ENCODE data around the gene MGRN1. TPM values are rescaled to one million over a fixed set of nuclear protein-coding genes. Genes with fewer than 3 reads are reported as not detected.

The MGRN1 gene
- total and polyA plus RNA-seq, 3 experiments from 2014 or later = 6.4 to 69.7 (median 67.3) TPM

- Histone ChIP-seq H3K27ac (ENCODE audit: low read depth, low read length) (no peak overlapping the region), H3K27me3 (ENCODE audit: insufficient read depth, low read length, poor library complexity, severe bottlenecking) (no peaks in the 10 kb centered on the region), H3K4me1 (ENCODE audit: insufficient read depth, low read length) (peaks cover 32% of the 10 kb centered on the region), H3K9me3 (ENCODE audit: low read length) (no peaks in the 10 kb centered on the region), H3K4me3 (ENCODE audit: low read length) (no peak overlapping the region), H3K36me3 (ENCODE audit: insufficient read depth, low read length) (peaks cover 25% of the 10 kb centered on the region)
- DNase-seq = peak in 1 of 5 donors; percentile 40
- CTCF ChIA-PET = interaction anchor here (1.0 to 2.2 kb wide), 3 partner anchors 10 to 72 kb away, joined by 3 to 5 read pairs (median 4); partner anchors contain the start of gene MGRN1
- Mint-ChIP-seq H3K9me3 (no peaks in the 10 kb centered on the region), H3K27ac (peak overlapping the region in 5 of 8 donors; percentile 4 to 80 (median 23)), H3K4me3 (peak overlapping the region in 3 of 7 donors; percentile 53 to 81 (median 69)), H3K27me3 (peaks cover 0 to 4% of the 10 kb centered on the region in 2 donors), H3K36me3 (peaks cover 0 to 58% (median 6%) of the 10 kb centered on the region in 3 donors), H3K4me1 (peaks cover 12 to 39% (median 13%) of the 10 kb centered on the region in 3 donors)
- POLR2A ChIA-PET = interaction anchor here (1.5 kb wide), 1 partner anchor 38 kb away, joined by 4 read pairs; the partner anchor contains the start of genes ANKS3 and DNAAF8
Measured at GRCh38 chr16:4696172-4696904, 71.7 kb downstream of the MGRN1 start.

DNA sequence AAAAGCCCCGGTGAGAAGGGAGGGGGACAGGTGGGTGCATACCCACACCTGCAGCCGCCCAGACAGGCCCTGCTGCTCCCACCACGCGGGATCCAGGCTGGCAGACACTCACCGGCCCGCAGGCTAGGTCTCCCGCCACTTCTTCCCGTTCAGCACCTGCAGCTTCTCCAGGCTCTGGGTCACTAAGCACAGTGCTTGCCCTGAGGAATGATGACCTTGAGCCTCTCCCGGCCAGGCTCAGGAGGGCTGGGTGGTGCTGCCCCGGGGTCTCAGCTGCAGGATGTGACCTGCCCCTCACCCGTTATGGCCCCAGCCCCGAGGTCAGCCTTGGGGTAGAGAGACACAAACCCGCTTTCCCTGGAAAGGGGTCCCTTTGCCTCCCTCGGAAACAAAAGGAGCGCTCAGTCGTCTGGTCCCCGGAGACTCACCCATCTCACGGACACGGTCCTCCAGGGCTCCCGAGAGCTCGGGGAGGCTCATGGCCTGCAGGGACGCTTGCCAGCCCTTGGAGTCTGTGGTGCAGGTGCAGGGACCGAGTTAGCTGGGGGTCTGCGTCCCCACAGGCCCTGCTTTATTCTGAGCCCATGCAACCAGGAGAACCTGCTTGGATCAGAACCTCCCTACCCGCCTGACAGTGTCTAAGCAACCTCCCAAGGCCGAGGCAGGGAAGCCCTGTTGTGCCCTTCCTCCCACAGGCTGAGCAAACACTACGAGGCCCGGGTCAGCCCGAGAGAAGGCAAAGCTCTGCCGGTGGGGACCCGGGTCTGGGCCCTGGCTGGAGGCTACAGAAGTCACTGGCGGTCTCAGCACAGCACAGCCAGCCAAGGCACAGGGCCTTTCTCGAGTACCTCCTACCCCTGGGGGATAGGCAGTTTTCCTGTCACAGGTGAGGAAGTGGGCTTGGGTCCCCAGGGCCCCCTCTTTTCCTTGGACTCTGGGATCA lies 72.5 kb downstream of the MGRN1 start:
- Mint-ChIP-seq H3K36me3 (peaks cover 0 to 62% (median 6%) of the 10 kb centered on the region in 3 donors), H3K27me3 (peaks cover 0 to 4% of the 10 kb centered on the region in 2 donors), H3K4me3 (peak overlapping the region in 3 of 7 donors; percentile 53 to 81 (median 69)), H3K9me3 (no peaks in the 10 kb centered on the region), H3K27ac (peak overlapping the region in 1 of 8 donors; percentile 80), H3K4me1 (peaks cover 12 to 38% (median 13%) of the 10 kb centered on the region in 3 donors)
- no peak overlapping the region for H3K27ac ChIP-seq (ENCODE audit: low read depth, low read length)
- H3K4me1 ChIP-seq (ENCODE audit: insufficient read depth, low read length) = peaks cover 29% of the 10 kb centered on the region
- H3K9me3 ChIP-seq (ENCODE audit: low read length) = no peaks in the 10 kb centered on the region
- ChIA-PET POLR2A (no interaction called here), CTCF (interaction anchor here (1.0 to 2.2 kb wide), 2 partner anchors 9 to 73 kb away, joined by 3 to 5 read pairs; partner anchors contain the start of gene MGRN1)
- peak in 1 of 5 donors; percentile 49 for DNase-seq
- H3K36me3 ChIP-seq (ENCODE audit: insufficient read depth, low read length) = peaks cover 28% of the 10 kb centered on the region
- no peaks in the 10 kb centered on the region for H3K27me3 ChIP-seq (ENCODE audit: insufficient read depth, low read length, poor library complexity, severe bottlenecking)
- no peak overlapping the region for H3K4me3 ChIP-seq (ENCODE audit: low read length)

DNA sequence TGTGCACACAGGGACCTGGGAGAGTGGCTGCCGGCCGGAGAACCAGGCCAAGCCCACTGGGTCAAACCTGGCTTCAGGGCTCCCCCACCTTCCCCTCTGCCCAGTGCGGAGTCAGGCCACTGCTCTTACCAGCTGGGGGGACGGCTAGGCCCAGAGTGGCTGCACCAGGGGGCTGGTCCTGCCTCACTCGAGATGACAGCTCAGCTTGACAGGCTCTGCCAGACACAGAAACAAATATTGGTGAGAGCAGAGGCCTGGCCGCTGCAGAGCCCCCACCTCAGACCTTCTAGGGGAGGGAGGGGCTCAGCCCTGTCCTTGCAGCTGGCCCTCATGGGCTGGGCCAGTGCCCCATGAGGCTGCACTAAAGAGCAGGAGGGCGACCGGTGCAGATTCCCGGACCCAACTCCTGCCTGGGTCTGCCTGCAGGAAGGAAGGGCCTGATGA lies 73.2 kb downstream of the MGRN1 start:
- H3K9me3 Mint-ChIP-seq = no peaks in the 10 kb centered on the region
- peaks cover 30% of the 10 kb centered on the region for H3K36me3 ChIP-seq (ENCODE audit: insufficient read depth, low read length)

GRCh38 chr16:4698321-4699045 lies 73.9 kb downstream of the MGRN1 start:
- Histone ChIP-seq H3K36me3 (ENCODE audit: insufficient read depth, low read length) (peaks cover 30% of the 10 kb centered on the region), H3K27me3 (ENCODE audit: insufficient read depth, low read length, poor library complexity, severe bottlenecking) (no peaks in the 10 kb centered on the region), H3K4me1 (ENCODE audit: insufficient read depth, low read length) (peaks cover 20% of the 10 kb centered on the region), H3K9me3 (ENCODE audit: low read length) (no peaks in the 10 kb centered on the region), H3K27ac (ENCODE audit: low read depth, low read length) (no peak overlapping the region), H3K4me3 (ENCODE audit: low read length) (no peak overlapping the region)
- H3K27me3 Mint-ChIP-seq = peaks cover 0 to 4% of the 10 kb centered on the region in 2 donors
- no peaks in the 10 kb centered on the region for H3K9me3 Mint-ChIP-seq
- peak in 1 of 5 donors; percentile 43 for DNase-seq
- no peak overlapping the region for H3K4me3 Mint-ChIP-seq
- H3K36me3 Mint-ChIP-seq = peaks cover 0 to 67% (median 6%) of the 10 kb centered on the region in 3 donors
- CTCF ChIA-PET = no interaction called here
- H3K27ac Mint-ChIP-seq = no peak overlapping the region
- peaks cover 6 to 27% (median 7%) of the 10 kb centered on the region in 3 donors for H3K4me1 Mint-ChIP-seq
- POLR2A ChIA-PET = no interaction called here

More for the DNA sequence above, 73.2 kb downstream of the MGRN1 start:
- DNase-seq = peak in 1 of 5 donors; percentile 45
- Mint-ChIP-seq H3K4me3 (no peak overlapping the region), H3K36me3 (peaks cover 0 to 67% (median 6%) of the 10 kb centered on the region in 3 donors), H3K27me3 (peaks cover 0 to 4% of the 10 kb centered on the region in 2 donors), H3K27ac (no peak overlapping the region), H3K4me1 (peaks cover 7 to 32% (median 8%) of the 10 kb centered on the region in 3 donors)
- no peak overlapping the region for H3K27ac ChIP-seq (ENCODE audit: low read depth, low read length)
- H3K4me1 ChIP-seq (ENCODE audit: insufficient read depth, low read length) = peaks cover 22% of the 10 kb centered on the region
- ChIA-PET CTCF (no interaction called here), POLR2A (no interaction called here)
- no peak overlapping the region for H3K4me3 ChIP-seq (ENCODE audit: low read length)
- no peaks in the 10 kb centered on the region for H3K27me3 ChIP-seq (ENCODE audit: insufficient read depth, low read length, poor library complexity, severe bottlenecking)
- H3K9me3 ChIP-seq (ENCODE audit: low read length) = no peaks in the 10 kb centered on the region

DNA sequence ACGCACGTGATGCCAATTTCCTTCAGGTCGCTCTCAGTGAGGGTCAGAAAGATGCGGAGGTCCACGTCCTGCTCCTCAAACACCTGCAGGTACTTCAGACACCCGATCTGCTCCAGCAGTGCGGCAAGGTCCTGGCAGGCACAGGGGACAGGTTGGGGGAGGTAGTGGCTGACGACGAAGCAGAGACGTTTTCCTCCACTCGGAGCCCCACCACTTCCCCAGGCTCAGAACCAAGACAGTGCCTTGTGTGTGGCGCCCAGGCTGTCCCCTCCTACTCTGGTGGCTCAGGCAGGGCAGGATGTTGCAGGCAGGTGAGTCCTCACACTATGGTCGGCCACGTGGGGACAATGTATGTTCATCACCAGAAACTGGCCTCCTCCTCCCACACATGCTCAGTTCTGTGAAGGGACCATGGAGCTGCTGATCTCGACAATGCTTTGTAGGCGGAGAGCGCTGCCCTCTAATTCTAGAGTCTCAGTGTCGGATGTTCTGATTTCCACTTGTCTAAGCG lies 74.5 kb downstream of the MGRN1 start:
- H3K27ac ChIP-seq (ENCODE audit: low read depth, low read length) = no peak overlapping the region
- H3K27ac Mint-ChIP-seq = peak overlapping the region in 2 of 8 donors; percentile 29 to 70
- H3K9me3 Mint-ChIP-seq = no peaks in the 10 kb centered on the region
- no peaks in the 10 kb centered on the region for H3K9me3 ChIP-seq (ENCODE audit: low read length)
- ChIA-PET CTCF (no interaction called here), POLR2A (no interaction called here)
- peaks cover 0 to 69% (median 6%) of the 10 kb centered on the region in 3 donors for H3K36me3 Mint-ChIP-seq
- peaks cover 6 to 25% (median 7%) of the 10 kb centered on the region in 3 donors for H3K4me1 Mint-ChIP-seq
- H3K27me3 Mint-ChIP-seq = peaks cover 0 to 4% of the 10 kb centered on the region in 2 donors
- peak in 1 of 5 donors; percentile 42 for DNase-seq
- peak overlapping the region in 1 of 7 donors; percentile 82 for H3K4me3 Mint-ChIP-seq
- H3K36me3 ChIP-seq (ENCODE audit: insufficient read depth, low read length) = peaks cover 30% of the 10 kb centered on the region
- no peaks in the 10 kb centered on the region for H3K27me3 ChIP-seq (ENCODE audit: insufficient read depth, low read length, poor library complexity, severe bottlenecking)
- no peak overlapping the region for H3K4me3 ChIP-seq (ENCODE audit: low read length)
- peaks cover 20% of the 10 kb centered on the region for H3K4me1 ChIP-seq (ENCODE audit: insufficient read depth, low read length)

GRCh38 chr16:4700380-4700996 lies 75.9 kb downstream of the MGRN1 start:
- H3K27ac Mint-ChIP-seq = peak overlapping the region in 3 of 8 donors; percentile 17 to 70 (median 29)
- Histone ChIP-seq H3K36me3 (ENCODE audit: insufficient read depth, low read length) (peaks cover 22% of the 10 kb centered on the region), H3K27ac (ENCODE audit: low read depth, low read length) (no peak overlapping the region), H3K4me1 (ENCODE audit: insufficient read depth, low read length) (peaks cover 7% of the 10 kb centered on the region), H3K27me3 (ENCODE audit: insufficient read depth, low read length, poor library complexity, severe bottlenecking) (no peaks in the 10 kb centered on the region), H3K9me3 (ENCODE audit: low read length) (no peaks in the 10 kb centered on the region), H3K4me3 (ENCODE audit: low read length) (no peak overlapping the region)
- peak overlapping the region in 1 of 7 donors; percentile 82 for H3K4me3 Mint-ChIP-seq
- H3K27me3 Mint-ChIP-seq = no peaks in the 10 kb centered on the region
- peak in 2 of 5 donors; percentile 38 to 67 for DNase-seq
- ChIA-PET CTCF (no interaction called here), POLR2A (interaction anchor here (0.6 kb wide), 1 partner anchor 34 kb away, joined by 3 read pairs; the partner anchor contains the start of genes ANKS3 and DNAAF8)
- H3K4me1 Mint-ChIP-seq = peaks cover 1 to 16% (median 7%) of the 10 kb centered on the region in 3 donors
- H3K36me3 Mint-ChIP-seq = peaks cover 0 to 75% (median 9%) of the 10 kb centered on the region in 3 donors
- no peaks in the 10 kb centered on the region for H3K9me3 Mint-ChIP-seq
